B cell (primary cell): ENCODE results near the gene PACSIN2. TPM values are rescaled to one million over a fixed set of nuclear protein-coding genes. Genes with fewer than 3 reads are reported as not detected.

ENCODE experiments used
- ATAC-seq: fragments of 200-7000 bp; cut with Tn5 transposase; one replicate; pipeline ENCODE4 v1.10.0; 2021; ENCODE audit warnings: low read depth, mild to moderate bottlenecking, moderate number of reproducible peaks, moderate library complexity
- CTCF ChIA-PET: fragments of 350-600 bp; sonication (Branson Sonifier 250); formaldehyde crosslinking; loops from one replicate; lab custom pipeline; 2021; ENCODE audit warnings: antibody characterized with exemption, inconsistent platforms; lab: Charles Lee
- POLR2A ChIA-PET: fragments of 350-600 bp; sonication (Branson Sonifier 250); formaldehyde crosslinking; loops from one replicate; lab custom pipeline; 2021; ENCODE audit warnings: antibody characterized with exemption; lab: Charles Lee
- DNase-seq: peaks from one replicate; pipeline ENCODE4 v3.0.0; 2013
- H2AFZ ChIP-seq: 2 replicates; pipeline ENCODE4 v1.6.1; 2012; ENCODE audit warnings: mild to moderate bottlenecking, low read depth, low read length; ENCODE audit not compliant: insufficient read depth, poor library complexity, severe bottlenecking
- H3K27ac ChIP-seq, 2 donors: 1 replicate in 1 of 2; 2 replicates in 1 of 2; pipeline ENCODE4 v1.5.1; 2012 to 2013; ENCODE audit warnings: low read length in 2 of 2, mild to moderate bottlenecking in 2 of 2, moderate library complexity in 1 of 2
- H3K27me3 ChIP-seq, 4 experiments: fragments of 200-600 bp in 1 of 4; sonication (generic) in 1 of 4; replicated peaks in 1 of 4; 1 replicate in 2 of 4; 2 replicates in 2 of 4; pipeline versions ENCODE4 v1.6.1 to v1.7.0; 2013 to 2016; ENCODE audit warnings: low read length in 3 of 4, mild to moderate bottlenecking in 2 of 4, mixed read lengths in 1 of 4, moderate library complexity in 1 of 4; ENCODE audit not compliant: insufficient read depth in 4 of 4, control insufficient read depth in 3 of 4; ENCODE audit errors: control extremely low read depth in 1 of 4
- H3K36me3 ChIP-seq, 2 experiments: replicated peaks in 1 of 2; 1 replicate in 1 of 2; 2 replicates in 1 of 2; pipeline versions ENCODE4 v1.6.1 to v1.7.1; 2013; ENCODE audit warnings: low read length in 1 of 2; ENCODE audit not compliant: insufficient read depth in 2 of 2, control insufficient read depth in 1 of 2; ENCODE audit errors: control extremely low read depth in 1 of 2, extremely low read depth in 1 of 2
- H3K4me1 ChIP-seq, 2 donors: fragments of 200-600 bp in 1 of 2; sonication (generic) in 1 of 2; 1 replicate in 1 of 2; 2 replicates in 1 of 2; pipeline versions ENCODE4 v1.5.1 to v1.6.1; 2013 to 2017; ENCODE audit warnings: low read length in 2 of 2; ENCODE audit not compliant: control insufficient read depth in 2 of 2, insufficient read depth in 2 of 2
- H3K4me2 ChIP-seq: replicated peaks from 2 replicates; pipeline ENCODE3; 2012; ENCODE audit warnings: mild to moderate bottlenecking, low read depth, low read length; ENCODE audit not compliant: poor library complexity, severe bottlenecking
- H3K4me3 ChIP-seq, 5 experiments: fragments of 200-600 bp in 1 of 5; sonication (generic) in 1 of 5; 1 replicate in 3 of 5; 2 replicates in 2 of 5; pipeline versions ENCODE4 v1.5.1 to v1.7.0; 2011 to 2016; ENCODE audit warnings: low read length in 4 of 5, mild to moderate bottlenecking in 4 of 5, low read depth in 2 of 5, control low read depth in 1 of 5, moderate library complexity in 1 of 5; ENCODE audit not compliant: insufficient read depth in 1 of 5; ENCODE audit errors: control extremely low read depth in 1 of 5, extremely low read depth in 1 of 5
- H3K79me2 ChIP-seq: fragments of 200-600 bp; sonication (generic); one replicate; pipeline ENCODE4 v1.6.0; 2016; ENCODE audit warnings: low read length; ENCODE audit not compliant: control insufficient read depth, insufficient read depth
- H3K9ac ChIP-seq: fragments of 200-600 bp; sonication (generic); 2 replicates; pipeline ENCODE4 v1.6.1; 2017; ENCODE audit warnings: mild to moderate bottlenecking, low read length, moderate library complexity
- H3K9me3 ChIP-seq, 3 donors: one replicate each; pipeline versions ENCODE4 v1.6.1 to v1.7.1; 2013; ENCODE audit warnings: low read length in 2 of 3; ENCODE audit not compliant: control insufficient read depth in 2 of 3, insufficient read depth in 1 of 3; ENCODE audit errors: control extremely low read depth in 1 of 3
- H4K20me1 ChIP-seq: 2 replicates; pipeline ENCODE4 v1.6.0; 2012; ENCODE audit warnings: mild to moderate bottlenecking, low read length; ENCODE audit not compliant: insufficient read depth, control insufficient read depth, poor library complexity, severe bottlenecking
- H3K27ac Mint-ChIP-seq: one replicate; pipeline ENCODE4 v1.8.0; 2021; ENCODE audit warnings: mixed read lengths
- H3K27me3 Mint-ChIP-seq: one replicate; pipeline ENCODE4 v1.8.0; 2021; ENCODE audit warnings: mixed read lengths
- H3K4me1 Mint-ChIP-seq: one replicate; pipeline ENCODE4 v1.8.0; 2021; ENCODE audit warnings: mixed read lengths
- H3K4me3 Mint-ChIP-seq: one replicate; pipeline ENCODE4 v1.8.0; 2021; ENCODE audit warnings: mixed read lengths
- H3K9me3 Mint-ChIP-seq: one replicate; pipeline ENCODE4 v1.8.0; 2022; ENCODE audit warnings: mixed read lengths; ENCODE audit not compliant: insufficient read depth
- CTCF ChIP-seq: fragments of 200-600 bp; IDR thresholded peaks from one replicate; pipeline ENCODE4 v1.8.0; 2022; ENCODE audit warnings: antibody characterized with exemption, mild to moderate bottlenecking
- EZH2 ChIP-seq: IDR thresholded peaks from 2 replicates; pipeline ENCODE4 v1.6.1; 2012; ENCODE audit warnings: borderline replicate concordance, low read depth, mild to moderate bottlenecking, moderate library complexity, low read length; ENCODE audit not compliant: insufficient read depth, poor library complexity, severe bottlenecking
- WGBS: methylation state at CpG from one replicate; pipeline ENCODE4 v1.1.5; 2013; ENCODE audit warnings: missing lambda C conversion rate; ENCODE audit not compliant: insufficient coverage; 5-methylcytosine and 5-hydroxymethylcytosine counted together
- intact Hi-C: fragments of 100-400 bp; cut with micrococcal nuclease; formaldehyde crosslinking; loops from one replicate; pipeline ENCODE4 v1.10.0; 2022
- polyA minus RNA-seq: library from RNA; depleted of rRNA, polyadenylated mRNA; stranded (reverse); fragments of >200 nt; gene quantifications from 2 replicates; pipeline ENCODE4 v1.2.3, GENCODE V29; 2012
- polyA plus RNA-seq: library from polyadenylated mRNA; depleted of rRNA; stranded (reverse); fragments of >200 nt; gene quantifications from 2 replicates; pipeline ENCODE4 v1.2.3, GENCODE V29; 2012
- total RNA-seq, 2 donors: library from RNA; stranded (reverse); fragments of 120-200 nt in 1 of 2; gene quantifications; 1 replicate in 1 of 2; 2 replicates in 1 of 2; pipeline versions ENCODE4 v1.2.3 to v1.2.4, GENCODE V29; 2013 to 2022

PACSIN2 gene
- total RNA-seq (59.3 and 60.3 TPM in 2 replicates), polyA plus RNA-seq (26.9 and 32.5 TPM in 2 replicates), polyA minus RNA-seq (40.6 and 42.5 TPM in 2 replicates)
- 28.4 TPM for total RNA-seq (2013)

GRCh38 chr22:43014869-43015676 is at the start of gene PACSIN2:
Gene PACSIN2 (minus strand): TSS chr22:43015149. CDS start chr22:42912080, 103,069 bp downstream.
- DNase-seq (peak; percentile 98), ATAC-seq (peak; percentile 98)
- Histone ChIP-seq H3K27ac (peak within 1 kb of the TSS; percentile 66 to 80), H3K9me3 (no peaks in the 10 kb centered on the region), H3K9ac (peak within 1 kb of the TSS; percentile 88), H3K79me2 (peaks cover 54% of the 10 kb centered on the region), H2AFZ (peak within 1 kb of the TSS; percentile 81), H3K4me2 (peak within 1 kb of the TSS; percentile 99), H3K36me3 (no peaks in the 10 kb centered on the region), H3K27me3 (no peaks in the 10 kb centered on the region), H3K4me1 (peaks cover 13 to 19% of the 10 kb centered on the region in 2 donors), H3K4me3 (peak within 1 kb of the TSS; percentile 73 to 96 (median 77)), H4K20me1 (peaks cover 31% of the 10 kb centered on the region)
- TF ChIP-seq EZH2 (no peak), CTCF (no peak)
- H3K9me3 Mint-ChIP-seq: no peaks in the 10 kb centered on the region
- POLR2A ChIA-PET: interaction anchor here (0.6 to 1.9 kb wide), 7 partner anchors 11 to 400 kb away, joined by 3 to 9 read pairs (median 4); partner anchors contain the start of gene POLDIP3
- intact Hi-C loops: loop anchor here (2.0 kb wide), 4 partner anchors 74 to 400 kb away; partner anchors contain the start of genes ARFGAP3, POLDIP3 and TTLL1
- CTCF ChIA-PET: interaction anchor here (0.6 to 2.1 kb wide), 8 partner anchors 11 to 174 kb away, joined by 3 to 9 read pairs (median 5); no protein-coding TSS in a partner anchor
- H3K27ac Mint-ChIP-seq: peak within 1 kb of the TSS; percentile 98
- peaks cover 32% of the 10 kb centered on the region for H3K4me1 Mint-ChIP-seq
- no peaks in the 10 kb centered on the region for H3K27me3 Mint-ChIP-seq
- H3K4me3 Mint-ChIP-seq: peak within 1 kb of the TSS; percentile 98
- under 1% methylated on average over 77 of the region's 85 CpGs for WGBS
